ENCODE results near the gene AMOTL2.

GRCh38 chr3:134325706-134326105 is 48.5 kb downstream of the AMOTL2 start:
- no peak for TF ChIP-seq REST (IDR thresholded peaks at IDR 0.05; ENCODE audit: insufficient read depth in 1 of 2, low read depth in 2 of 2, low read length in 1 of 2)
- no peak for TF ChIP-seq CTCF (IDR thresholded peaks at IDR 0.05)
- no peak for TF ChIP-seq TCF7L2 (IDR thresholded peaks at IDR 0.05; ENCODE audit: low read depth, low read length)
- no peak for TF ChIP-seq SIN3A (IDR thresholded peaks at IDR 0.05; ENCODE audit: borderline replicate concordance, insufficient read depth, low read depth, low read length)

Data from Panc1 (cell line).